Loucy (cell line): ENCODE results near the gene ARHGEF16.

Source experiments
- H2AFZ ChIP-seq: fragments of 200-600 bp; sonication (generic); 2 replicates; pipeline ENCODE4 v1.6.0; 2016; ENCODE audit warnings: antibody characterized with exemption, mild to moderate bottlenecking, low read length, moderate library complexity
- H3F3A ChIP-seq: fragments of 200-600 bp; 2 replicates; pipeline ENCODE4 v1.6.0; 2016; ENCODE audit warnings: antibody characterized with exemption, low read depth, mild to moderate bottlenecking
- H3K27me3 ChIP-seq: fragments of 200-600 bp; sonication (generic); 2 replicates; pipeline ENCODE4 v1.6.1; 2014; ENCODE audit warnings: low read length, mild to moderate bottlenecking; ENCODE audit not compliant: insufficient read depth, poor library complexity, severe bottlenecking
- H3K36me3 ChIP-seq: fragments of 200-600 bp; sonication (generic); 2 replicates; pipeline ENCODE4 v1.6.1; 2016; ENCODE audit warnings: low read length; ENCODE audit not compliant: insufficient read depth
- H3K4me1 ChIP-seq: fragments of 200-600 bp; sonication (generic); 2 replicates; pipeline ENCODE4 v1.5.1; 2014; ENCODE audit warnings: low read length, mild to moderate bottlenecking; ENCODE audit not compliant: insufficient read depth, poor library complexity, severe bottlenecking
- H3K4me2 ChIP-seq: fragments of 200-600 bp; sonication (generic); 2 replicates; pipeline ENCODE4 v1.6.0; 2014; ENCODE audit warnings: antibody characterized with exemption, low read length, low read depth, mild to moderate bottlenecking; ENCODE audit not compliant: poor library complexity, severe bottlenecking
- H3K4me3 ChIP-seq: fragments of 200-600 bp; sonication (generic); 2 replicates; pipeline ENCODE4 v1.5.1; 2014; ENCODE audit warnings: low read length, mild to moderate bottlenecking, mixed read lengths; ENCODE audit not compliant: poor library complexity, severe bottlenecking
- H3K79me2 ChIP-seq: fragments of 200-600 bp; sonication (generic); 2 replicates; pipeline ENCODE4 v1.6.1; 2014; ENCODE audit warnings: low read length; ENCODE audit not compliant: insufficient read depth
- H3K9ac ChIP-seq: fragments of 200-600 bp; sonication (generic); 2 replicates; pipeline ENCODE4 v1.6.0; 2014; ENCODE audit warnings: mild to moderate bottlenecking, low read depth, low read length, moderate library complexity; ENCODE audit not compliant: poor library complexity, severe bottlenecking
- H3K9me2 ChIP-seq: fragments of 200-600 bp; sonication (generic); replicated peaks from 2 replicates; pipeline ENCODE4 v1.6.1; 2016; ENCODE audit warnings: low read depth, low read length, mixed read lengths
- H3K9me3 ChIP-seq: fragments of 200-600 bp; sonication (generic); 2 replicates; pipeline ENCODE4 v1.6.1; 2014; ENCODE audit warnings: mild to moderate bottlenecking, antibody characterized with exemption, low read length, low read depth; ENCODE audit not compliant: insufficient read depth
- H4K20me1 ChIP-seq: fragments of 200-600 bp; sonication (generic); 2 replicates; pipeline ENCODE4 v1.6.0; 2014; ENCODE audit warnings: antibody characterized with exemption, low read length, mild to moderate bottlenecking; ENCODE audit not compliant: insufficient read depth, poor library complexity, severe bottlenecking
- CTCF ChIP-seq: fragments of 200-600 bp; sonication (generic); conservative IDR thresholded peaks from 2 replicates; pipeline ENCODE4 v1.5.1; 2014; ENCODE audit warnings: mild to moderate bottlenecking, antibody characterized with exemption, low read length
- EZH2phosphoT487 ChIP-seq: fragments of 200-600 bp; IDR thresholded peaks from 2 replicates; pipeline ENCODE4 v1.6.1; 2018; ENCODE audit warnings: antibody characterized with exemption, mild to moderate bottlenecking, moderate library complexity, borderline replicate concordance

The ARHGEF16 gene

DNA sequence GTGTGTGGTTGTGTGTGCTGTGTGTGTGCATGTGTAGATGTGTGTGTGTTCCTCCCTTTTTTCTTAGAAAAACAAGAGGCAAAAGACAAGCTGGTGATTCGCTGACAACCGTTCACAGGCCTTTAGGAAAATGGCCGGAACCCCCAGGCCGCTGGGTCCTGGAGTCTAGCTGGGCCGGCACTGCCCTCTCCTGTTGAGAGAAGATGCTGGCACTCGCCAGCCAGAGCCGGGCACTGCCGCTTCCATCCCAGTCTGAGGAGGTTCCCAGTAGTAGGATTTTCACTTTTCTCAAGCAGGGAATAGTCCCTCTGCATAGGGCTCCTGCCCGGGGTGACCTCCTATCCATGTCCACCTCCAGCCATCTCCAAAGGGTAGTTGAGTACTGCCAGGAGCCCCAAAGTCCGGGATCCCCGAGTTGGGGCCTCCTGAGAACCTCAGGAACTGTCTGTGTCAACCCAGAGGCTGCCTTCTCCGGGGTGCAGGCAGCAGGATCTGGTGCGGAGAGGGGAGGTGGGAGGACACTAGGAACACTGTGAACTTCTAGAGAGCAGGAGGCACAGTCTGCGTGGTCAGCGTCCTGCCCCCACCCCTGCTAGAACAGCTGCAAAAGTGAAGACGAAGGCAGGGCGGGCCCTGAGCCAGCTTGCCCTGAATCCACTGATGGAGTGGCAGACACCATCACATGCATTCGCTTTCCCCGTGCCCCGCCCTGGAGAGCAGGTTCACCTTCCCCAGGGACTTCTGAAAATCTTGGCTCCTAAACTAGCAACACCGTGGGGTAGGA lies 44.1 kb upstream of the ARHGEF16 start:
- Histone ChIP-seq H3K36me3 (no peaks in the 10 kb centered on the region; the same call in 1 of the 2 replicates), H3K27me3 (no peaks in the 10 kb centered on the region), H4K20me1 (no peaks in the 10 kb centered on the region), H3F3A (no peaks in the 10 kb centered on the region), H3K4me3 (no peak overlapping the region), H3K9me2 (no peaks in the 10 kb centered on the region), H3K9me3 (no peaks in the 10 kb centered on the region), H2AFZ (no peak overlapping the region), H3K4me1 (no peaks in the 10 kb centered on the region), H3K79me2 (no peaks in the 10 kb centered on the region), H3K4me2 (no peak overlapping the region), H3K9ac (no peak overlapping the region)
- TF ChIP-seq CTCF (no peak), EZH2phosphoT487 (no peak)

DNA sequence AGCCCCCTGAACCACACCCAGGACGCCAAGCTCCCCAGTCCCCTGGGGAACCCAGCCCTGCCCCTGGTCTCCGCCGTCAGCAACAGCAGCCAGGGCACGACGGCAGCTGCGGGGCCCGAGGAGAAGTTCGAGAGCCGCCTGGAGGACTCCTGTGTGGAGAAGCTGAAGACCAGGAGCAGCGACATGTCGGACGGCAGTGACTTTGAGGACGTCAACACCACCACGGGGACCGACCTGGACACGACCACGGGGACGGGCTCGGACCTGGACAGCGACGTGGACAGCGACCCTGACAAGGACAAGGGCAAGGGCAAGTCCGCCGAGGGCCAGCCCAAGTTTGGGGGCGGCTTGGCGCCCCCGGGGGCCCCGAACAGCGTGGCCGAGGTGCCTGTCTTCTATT lies 42.7 kb upstream of the ARHGEF16 start:
- no peaks in the 10 kb centered on the region for H4K20me1 ChIP-seq
- no peaks in the 10 kb centered on the region for H3F3A ChIP-seq
- no peaks in the 10 kb centered on the region for H3K79me2 ChIP-seq
- H3K4me1 ChIP-seq = no peaks in the 10 kb centered on the region
- no peaks in the 10 kb centered on the region for H3K9me2 ChIP-seq
- H3K4me3 ChIP-seq = no peak overlapping the region
- no peak overlapping the region for H2AFZ ChIP-seq
- no peak overlapping the region for H3K4me2 ChIP-seq
- no peaks in the 10 kb centered on the region for H3K27me3 ChIP-seq
- no peaks in the 10 kb centered on the region for H3K36me3 ChIP-seq
- no peak overlapping the region for H3K9ac ChIP-seq
- H3K9me3 ChIP-seq = peaks cover 1% of the 10 kb centered on the region; the same call in 1 of the 2 replicates
- TF ChIP-seq CTCF (no peak), EZH2phosphoT487 (no peak)

- Histone ChIP-seq H3K4me1 (no peaks in the 10 kb centered on the region), H3F3A (no peaks in the 10 kb centered on the region), H3K79me2 (no peaks in the 10 kb centered on the region), H3K27me3 (no peaks in the 10 kb centered on the region), H3K4me3 (no peak overlapping the region), H3K9me2 (no peaks in the 10 kb centered on the region), H3K36me3 (no peaks in the 10 kb centered on the region), H3K9me3 (peaks cover 4% of the 10 kb centered on the region; the same call in 1 of the 2 replicates), H4K20me1 (no peaks in the 10 kb centered on the region), H2AFZ (no peak overlapping the region), H3K4me2 (no peak overlapping the region), H3K9ac (no peak overlapping the region)
- TF ChIP-seq EZH2phosphoT487 (no peak), CTCF (no peak)
Observed at GRCh38 chr1:3412376-3412775, 42.1 kb upstream of the ARHGEF16 start.
